ENCODE data around the gene RAP1B.

Gene RAP1B

DNA sequence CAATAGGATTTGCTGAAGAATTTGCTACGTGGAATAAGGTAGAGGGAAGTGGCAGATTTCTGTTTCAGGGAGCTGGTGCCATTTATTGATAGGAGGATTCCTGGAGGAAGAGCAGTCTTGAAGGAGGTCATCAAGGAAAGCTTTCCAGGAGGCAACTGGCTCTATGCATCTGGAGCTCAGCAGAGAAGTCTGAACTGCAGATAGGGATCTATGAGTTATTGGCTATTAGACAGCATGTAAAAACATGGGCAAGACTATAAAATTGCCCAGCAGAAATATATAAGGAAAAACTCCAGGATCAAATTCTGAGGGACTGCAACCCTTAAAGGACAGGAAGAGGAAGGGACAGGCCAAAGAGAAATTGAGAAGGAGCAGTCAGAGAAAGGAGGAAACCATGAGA, 8.9 kb upstream of the RAP1B start:
- no peaks in the 10 kb centered on the region for H3K9me3 ChIP-seq (ENCODE audit: severe bottlenecking)
- H3K27me3 ChIP-seq (ENCODE audit: insufficient read depth, low read depth, severe bottlenecking): no peaks in the 10 kb centered on the region
- TF ChIP-seq, protein P1, sequence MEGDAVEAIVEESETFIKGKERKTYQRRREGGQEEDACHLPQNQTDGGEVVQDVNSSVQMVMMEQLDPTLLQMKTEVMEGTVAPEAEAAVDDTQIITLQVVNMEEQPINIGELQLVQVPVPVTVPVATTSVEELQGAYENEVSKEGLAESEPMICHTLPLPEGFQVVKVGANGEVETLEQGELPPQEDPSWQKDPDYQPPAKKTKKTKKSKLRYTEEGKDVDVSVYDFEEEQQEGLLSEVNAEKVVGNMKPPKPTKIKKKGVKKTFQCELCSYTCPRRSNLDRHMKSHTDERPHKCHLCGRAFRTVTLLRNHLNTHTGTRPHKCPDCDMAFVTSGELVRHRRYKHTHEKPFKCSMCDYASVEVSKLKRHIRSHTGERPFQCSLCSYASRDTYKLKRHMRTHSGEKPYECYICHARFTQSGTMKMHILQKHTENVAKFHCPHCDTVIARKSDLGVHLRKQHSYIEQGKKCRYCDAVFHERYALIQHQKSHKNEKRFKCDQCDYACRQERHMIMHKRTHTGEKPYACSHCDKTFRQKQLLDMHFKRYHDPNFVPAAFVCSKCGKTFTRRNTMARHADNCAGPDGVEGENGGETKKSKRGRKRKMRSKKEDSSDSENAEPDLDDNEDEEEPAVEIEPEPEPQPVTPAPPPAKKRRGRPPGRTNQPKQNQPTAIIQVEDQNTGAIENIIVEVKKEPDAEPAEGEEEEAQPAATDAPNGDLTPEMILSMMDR (IDR thresholded peaks at IDR 0.05; ENCODE audit: low read depth, low read length): no peak
- H3K27ac ChIP-seq: no peak overlapping the region
- DNase-seq: no peak
- no peaks in the 10 kb centered on the region for H3K36me3 ChIP-seq
- no peak overlapping the region for H3K4me3 ChIP-seq (ENCODE audit: low read depth, low read length)

GRCh38 chr12:68602720-68603119, 8.0 kb upstream of the RAP1B start:
- Histone ChIP-seq H3K4me3 (ENCODE audit: low read depth, low read length) (no peak overlapping the region), H3K27me3 (ENCODE audit: insufficient read depth, low read depth, severe bottlenecking) (no peaks in the 10 kb centered on the region), H3K9me3 (ENCODE audit: severe bottlenecking) (no peaks in the 10 kb centered on the region), H3K36me3 (no peaks in the 10 kb centered on the region), H3K27ac (no peak overlapping the region)
- TF ChIP-seq, protein P1 (IDR thresholded peaks at IDR 0.05; ENCODE audit: low read depth, low read length): no peak
- DNase-seq: no peak

GRCh38 chr12:68608191-68608590, 2.5 kb upstream of the RAP1B start:
- H3K9me3 ChIP-seq (ENCODE audit: severe bottlenecking): no peaks in the 10 kb centered on the region
- TF ChIP-seq, protein P1 (IDR thresholded peaks at IDR 0.05; ENCODE audit: low read depth, low read length): no peak
- no peak for DNase-seq
- no peak overlapping the region for H3K4me3 ChIP-seq (ENCODE audit: low read depth, low read length)
- H3K27ac ChIP-seq: no peak overlapping the region
- H3K27me3 ChIP-seq (ENCODE audit: insufficient read depth, low read depth, severe bottlenecking): no peaks in the 10 kb centered on the region
- peaks cover 4% of the 10 kb centered on the region for H3K36me3 ChIP-seq

- Histone ChIP-seq H3K27ac (peak overlapping the region; percentile 98), H3K36me3 (peaks cover 12% of the 10 kb centered on the region), H3K27me3 (ENCODE audit: insufficient read depth, low read depth, severe bottlenecking) (no peaks in the 10 kb centered on the region), H3K4me3 (ENCODE audit: low read depth, low read length) (peak overlapping the region; percentile 64), H3K9me3 (ENCODE audit: severe bottlenecking) (no peaks in the 10 kb centered on the region)
- TF ChIP-seq, protein P1 (IDR thresholded peaks at IDR 0.05; ENCODE audit: low read depth, low read length): no peak
- DNase-seq: no peak
Measured at GRCh38 chr12:68609998-68610369, 715 bp upstream of the RAP1B start.

- Histone ChIP-seq H3K27me3 (ENCODE audit: insufficient read depth, low read depth, severe bottlenecking) (no peaks in the 10 kb centered on the region), H3K36me3 (peaks cover 12% of the 10 kb centered on the region), H3K4me3 (ENCODE audit: low read depth, low read length) (peak overlapping the region; percentile 92), H3K27ac (peak overlapping the region; percentile 98), H3K9me3 (ENCODE audit: severe bottlenecking) (no peaks in the 10 kb centered on the region)
- DNase-seq: peak; percentile 34
- TF ChIP-seq, protein P1 (IDR thresholded peaks at IDR 0.05; ENCODE audit: low read depth, low read length): no peak
Measured at GRCh38 chr12:68611094-68611805, 551 bp downstream of the RAP1B start.

- no peak for DNase-seq
- Histone ChIP-seq H3K27ac (peak overlapping the region; percentile 74), H3K9me3 (ENCODE audit: severe bottlenecking) (no peaks in the 10 kb centered on the region), H3K4me3 (ENCODE audit: low read depth, low read length) (peak overlapping the region; percentile 92), H3K36me3 (peaks cover 12% of the 10 kb centered on the region), H3K27me3 (ENCODE audit: insufficient read depth, low read depth, severe bottlenecking) (no peaks in the 10 kb centered on the region)
- TF ChIP-seq, protein P1 (IDR thresholded peaks at IDR 0.05; ENCODE audit: low read depth, low read length): no peak
Measured at GRCh38 chr12:68611806-68612160, 1.1 kb downstream of the RAP1B start.
